SIG-M5 (cell line): Measurements from ENCODE around the gene TTC33.
"Not testable (repeated sequence)": the region's sequence is repeated elsewhere in the genome, so short reads cannot be mapped to it uniquely, and the experiment has no call there.

ENCODE experiments used
- DNase-seq: peaks from one replicate; lab custom pipeline; 2025; lab: John Stamatoyannopoulos, UW

TTC33 gene, protein sequence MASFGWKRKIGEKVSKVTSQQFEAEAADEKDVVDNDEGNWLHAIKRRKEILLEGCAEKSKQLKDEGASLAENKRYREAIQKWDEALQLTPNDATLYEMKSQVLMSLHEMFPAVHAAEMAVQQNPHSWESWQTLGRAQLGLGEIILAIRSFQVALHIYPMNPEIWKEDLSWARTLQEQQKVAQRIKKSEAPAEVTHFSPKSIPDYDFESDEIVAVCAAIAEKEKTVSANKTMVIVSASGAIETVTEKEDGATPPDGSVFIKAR

DNA sequence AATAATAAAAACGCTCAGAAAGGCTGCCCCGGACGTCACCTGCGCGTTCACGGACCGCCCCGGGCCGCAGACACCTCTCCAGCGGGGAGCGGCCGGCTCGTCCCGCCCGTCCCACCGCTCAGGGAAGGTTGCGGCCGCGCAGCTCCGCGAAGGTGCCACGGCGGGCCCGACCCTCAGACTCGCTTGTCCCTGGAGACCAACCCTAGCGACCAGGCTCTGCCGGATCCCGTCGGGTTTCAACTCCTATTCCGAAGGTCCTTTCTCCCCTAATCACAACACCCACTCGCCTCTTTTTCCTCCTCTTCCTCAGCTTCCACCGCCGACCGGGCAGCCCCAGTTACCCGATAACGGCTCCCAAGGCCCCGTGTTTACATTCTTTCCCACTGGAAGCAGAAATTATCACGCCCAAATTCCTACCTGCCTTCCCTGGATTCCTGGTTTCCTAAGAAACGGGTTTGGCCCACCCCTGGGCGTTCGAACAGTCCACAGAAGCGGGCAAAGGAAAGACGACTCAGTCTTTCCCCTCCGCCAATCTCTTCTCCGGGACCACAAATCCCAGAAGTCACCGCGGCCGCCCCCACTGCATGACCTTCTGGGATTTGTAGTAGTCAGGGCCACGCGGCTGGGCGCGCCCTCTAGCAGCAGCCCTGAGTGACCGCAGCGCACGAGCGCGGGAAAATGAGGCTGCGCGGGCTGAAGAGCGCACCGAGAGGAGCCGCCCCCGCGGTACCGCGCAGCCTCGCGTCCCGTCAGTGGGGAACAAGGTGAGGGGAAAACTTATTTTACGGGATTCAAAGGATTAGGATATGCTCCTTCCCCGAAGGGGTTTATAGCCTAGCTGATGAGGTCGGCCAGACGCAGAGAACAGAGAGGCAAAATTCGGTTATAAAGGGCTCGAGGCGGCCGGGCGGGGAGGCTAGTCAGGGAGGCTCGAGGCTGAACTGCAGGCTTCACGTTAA is at the start of gene TTC33:
TTC33 (minus strand) TSS at position 555 of the 959 bp plus-strand sequence. CDS start 8,943 bp downstream, outside the sequence.
- DNase-seq: peak; percentile 72

- no peak for DNase-seq
Observed at GRCh38 chr5:40801771-40802562, 46.2 kb upstream of the TTC33 start.

DNA sequence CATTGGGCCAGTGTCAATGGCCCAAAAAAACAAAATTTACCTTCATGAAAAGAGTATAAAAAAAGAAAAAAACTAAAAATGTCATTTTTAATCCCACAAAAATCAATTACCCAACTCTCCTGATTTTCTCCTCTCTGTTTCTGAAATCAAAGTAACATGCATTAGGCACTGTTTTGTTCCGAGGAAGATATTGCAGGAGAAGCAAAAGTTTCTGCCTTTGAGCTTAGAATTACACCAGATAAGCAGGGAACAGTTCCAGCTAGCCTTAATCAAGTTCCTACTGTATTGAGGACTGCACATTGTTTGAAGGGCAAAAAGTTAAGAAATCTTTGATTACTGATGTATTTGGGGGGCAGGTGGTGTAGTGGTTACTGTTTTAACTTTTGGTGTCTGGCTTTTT is 43.5 kb upstream of the TTC33 start:
- DNase-seq: no peak

DNA sequence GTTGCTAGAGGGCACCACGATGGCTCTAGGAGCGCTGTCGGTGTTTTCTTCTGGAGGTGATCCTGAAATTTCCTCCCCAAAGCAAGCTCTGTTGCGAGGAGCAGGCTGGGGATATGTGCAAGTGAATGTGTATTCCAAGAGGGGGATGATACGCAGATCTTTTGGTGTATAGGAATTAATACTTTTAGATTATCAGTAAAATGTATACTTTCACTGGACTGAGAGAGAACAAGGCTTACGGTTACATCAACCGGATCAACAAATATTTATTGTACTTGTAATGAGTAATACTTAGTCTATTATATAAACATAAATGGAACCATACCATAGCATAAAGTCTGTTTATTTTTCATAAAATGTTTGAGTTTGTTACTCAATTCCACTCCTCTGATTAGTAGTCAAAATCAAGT is 43.0 kb upstream of the TTC33 start:
- DNase-seq: no peak

DNA sequence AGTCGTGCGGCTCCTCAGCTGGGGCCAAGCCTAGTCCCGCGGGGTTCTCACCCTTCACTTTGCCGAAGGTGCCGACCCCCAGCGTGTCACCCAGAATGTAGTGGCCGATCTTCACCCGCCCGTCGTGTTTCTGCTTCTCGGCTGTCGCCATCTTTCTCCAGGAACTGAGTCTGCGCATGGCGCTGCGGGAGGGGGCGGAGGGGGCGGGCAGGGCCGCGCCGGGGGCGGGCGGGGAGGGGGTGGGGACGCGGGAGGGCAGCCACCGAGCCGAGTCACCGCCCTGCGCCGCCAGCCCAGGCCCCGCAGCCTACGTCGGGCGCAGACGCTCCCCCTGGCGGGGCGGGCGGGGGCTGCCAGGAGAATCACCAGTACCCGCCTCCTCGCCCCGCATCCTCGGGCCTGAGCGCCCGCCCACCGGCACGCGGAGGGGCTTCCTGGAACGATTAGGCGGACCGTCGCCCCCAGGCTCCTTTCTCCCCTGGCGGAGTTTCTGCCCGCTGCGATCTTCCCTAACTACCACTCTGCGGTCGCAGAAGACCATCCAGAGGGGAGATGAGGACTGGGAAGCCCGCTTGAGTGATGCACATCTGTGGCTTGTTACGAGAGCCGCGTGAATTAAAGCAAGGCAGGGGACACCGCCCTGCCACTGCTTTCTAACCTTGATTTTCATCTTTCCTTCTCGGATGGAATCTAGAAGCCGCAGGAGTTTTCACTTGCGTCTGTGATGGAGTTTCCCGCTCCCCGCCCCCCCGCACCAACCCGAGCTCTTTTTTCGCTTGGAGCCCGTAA is 42.4 kb upstream of the TTC33 start, which contains the start of gene PRKAA1:
PRKAA1 (minus strand) TSS at position 363 of the 789 bp plus-strand sequence; CDS start at position 178, 185 bp downstream.
- peak; percentile 22 for DNase-seq

- peak; percentile 19 for DNase-seq
Observed at GRCh38 chr5:40797273-40798011, 41.7 kb upstream of the TTC33 start.

GRCh38 chr5:40796487-40796889 is 40.7 kb upstream of the TTC33 start:
- DNase-seq: no peak

- DNase-seq: not testable (repeated sequence)
Observed at GRCh38 chr5:40794877-40795276, 39.1 kb upstream of the TTC33 start.

DNA sequence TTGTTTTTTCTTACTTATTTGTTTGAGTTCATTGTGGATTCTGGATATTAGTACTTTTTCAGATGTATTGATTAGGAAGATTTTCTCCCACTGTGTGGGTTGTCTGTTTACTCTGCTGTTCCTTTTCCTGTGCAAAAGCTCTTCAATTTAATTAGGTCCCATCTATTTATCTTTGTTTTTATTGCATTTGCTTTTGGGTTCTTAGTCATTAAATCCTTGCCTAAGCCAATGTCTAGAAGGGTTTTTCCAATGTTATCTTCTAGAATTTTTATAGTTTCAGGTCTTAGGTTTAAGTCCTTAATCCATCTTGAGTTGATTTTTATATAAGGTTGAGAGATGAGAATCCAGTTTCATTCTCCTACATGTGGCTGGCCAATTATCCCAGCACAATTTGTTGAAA is 38.6 kb upstream of the TTC33 start:
- not testable (repeated sequence) for DNase-seq

GRCh38 chr5:40792691-40793090 is 36.9 kb upstream of the TTC33 start:
- not testable (repeated sequence) for DNase-seq

DNA sequence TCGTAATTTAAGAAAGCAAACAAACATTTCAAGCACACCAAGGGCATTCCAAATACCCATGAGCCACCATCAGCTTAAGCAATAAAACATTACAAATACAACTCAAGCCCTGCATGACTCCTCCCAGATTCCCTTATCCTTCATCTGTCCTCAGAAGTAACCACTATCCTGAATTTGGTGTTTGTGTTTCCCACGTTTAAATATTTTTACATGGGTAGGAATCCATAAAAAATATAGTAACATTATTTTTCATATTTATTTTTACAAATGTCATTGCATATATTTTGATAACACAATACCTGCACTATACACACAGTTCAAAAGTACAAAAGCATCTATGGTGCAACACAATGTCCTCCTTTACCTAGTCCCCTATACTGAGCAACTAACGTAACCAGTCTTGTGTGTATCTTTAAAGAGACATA is 36.0 kb upstream of the TTC33 start:
- no peak for DNase-seq

DNA sequence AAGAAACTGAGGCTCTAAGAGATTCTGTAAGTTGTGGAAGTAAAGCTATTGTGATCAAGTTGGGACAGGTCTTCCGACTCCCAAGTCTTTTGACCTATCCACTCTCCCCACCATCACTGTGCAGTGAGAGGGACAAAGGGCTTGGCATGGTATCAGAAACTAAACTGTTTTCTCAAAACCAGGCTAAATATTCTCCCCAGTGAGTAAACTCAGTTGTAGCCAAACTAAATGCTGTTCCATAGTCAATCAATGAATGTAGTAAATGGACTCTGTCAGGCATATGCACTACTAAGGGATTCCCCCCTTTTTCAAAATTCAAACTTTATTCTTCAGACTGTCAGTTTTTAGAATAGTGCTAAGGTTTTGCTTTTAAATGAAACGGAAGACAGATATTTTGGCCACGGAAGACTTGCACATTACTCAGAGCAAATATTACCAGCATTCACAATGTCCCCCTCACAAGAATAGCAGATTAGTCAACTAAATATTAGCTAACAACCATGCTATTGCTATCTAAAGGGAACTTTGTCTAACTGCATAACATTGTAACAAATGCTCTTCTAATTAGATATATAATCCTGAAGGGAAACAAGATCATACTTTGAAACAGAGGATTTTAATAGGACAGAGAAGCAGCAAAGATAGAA is 35.3 kb upstream of the TTC33 start:
- no peak for DNase-seq

- not testable (repeated sequence) for DNase-seq
Observed at GRCh38 chr5:40788941-40789340, 33.2 kb upstream of the TTC33 start.

GRCh38 chr5:40787986-40788385 is 32.2 kb upstream of the TTC33 start:
- DNase-seq: no peak

DNA sequence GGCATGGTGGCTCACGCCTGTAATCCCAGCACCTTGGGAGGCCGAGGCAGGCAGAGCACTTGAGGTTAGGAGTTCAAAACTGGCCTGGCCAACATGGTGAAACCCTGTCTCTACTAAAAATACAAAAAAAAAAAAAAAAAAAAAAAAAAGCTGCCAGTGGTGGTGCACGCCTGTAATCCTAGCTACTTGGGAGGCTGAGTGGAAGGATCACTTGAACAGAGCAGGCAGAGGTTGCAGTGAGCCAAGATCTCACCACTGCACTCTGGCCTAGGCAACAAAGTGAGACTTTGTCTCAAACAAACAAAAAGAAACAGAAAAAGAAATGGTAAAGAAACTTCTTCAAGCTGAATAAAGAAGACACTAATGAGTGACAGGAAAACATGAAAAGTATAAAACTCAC is 30.9 kb upstream of the TTC33 start:
- DNase-seq: not testable (repeated sequence)

GRCh38 chr5:40784916-40785315 is 29.2 kb upstream of the TTC33 start:
- DNase-seq: no peak

GRCh38 chr5:40784027-40784653 is 28.4 kb upstream of the TTC33 start:
- no peak for DNase-seq

- DNase-seq: no peak
Observed at GRCh38 chr5:40781843-40782409, 26.2 kb upstream of the TTC33 start.

GRCh38 chr5:40780858-40781257 is 25.1 kb upstream of the TTC33 start:
- no peak for DNase-seq
